SH-SY5Y (cell line): ENCODE results near the gene RAD9A.

Experiments used
- GATA2 ChIP-seq: IDR thresholded peaks from 2 replicates; pipeline ENCODE4 v1.6.1; 2011; ENCODE audit warnings: mild to moderate bottlenecking, low read depth, low read length
- GATA3 ChIP-seq: IDR thresholded peaks from 2 replicates; pipeline ENCODE4 v1.6.1; 2011; ENCODE audit warnings: low read depth, mild to moderate bottlenecking, low read length, moderate library complexity

DNA sequence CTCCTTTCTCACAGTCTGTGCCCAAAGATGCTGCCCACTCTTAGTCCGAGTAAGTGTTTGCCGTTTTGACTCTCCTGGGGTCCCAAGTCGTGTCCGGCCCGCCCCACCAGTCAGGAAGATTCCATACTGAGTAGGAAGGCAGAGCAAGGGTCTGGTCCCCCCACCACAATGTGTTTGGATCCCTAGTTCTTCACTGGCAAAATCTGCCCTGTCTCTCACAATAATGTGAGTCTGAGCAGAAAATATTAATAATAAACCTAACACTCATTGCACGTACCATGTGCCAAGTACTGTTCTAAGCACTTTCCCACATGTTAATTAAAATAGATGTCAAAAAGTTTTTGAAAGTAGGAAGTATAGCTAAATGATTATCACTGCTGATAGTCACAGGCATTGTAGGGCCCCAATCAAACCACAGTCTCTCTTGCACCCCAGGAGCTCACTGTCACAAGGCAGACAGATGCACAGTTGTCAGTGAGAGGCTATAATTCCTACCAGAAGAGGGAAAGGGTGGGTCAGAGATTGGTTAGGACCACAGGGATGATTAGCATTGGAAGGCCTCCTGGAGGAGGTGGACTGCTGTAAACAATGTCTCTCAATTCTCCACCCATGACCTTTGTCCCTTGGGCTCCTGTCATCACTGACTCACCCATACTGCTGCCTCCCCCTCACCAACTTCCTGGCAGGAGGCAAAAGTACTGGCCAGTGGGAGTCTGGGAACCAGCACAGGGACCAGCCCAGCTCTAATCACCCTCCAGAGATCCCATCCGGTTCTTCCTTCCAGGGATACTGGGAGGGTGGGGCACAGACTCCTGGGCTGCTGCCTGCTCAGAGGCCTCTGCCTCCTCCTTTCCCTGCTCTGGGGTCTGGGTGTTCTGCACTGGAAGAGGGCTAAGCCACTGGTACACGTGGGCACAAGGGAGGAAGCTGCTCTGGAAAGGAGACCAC, 37.4 kb upstream of the RAD9A start:
- no peak for TF ChIP-seq GATA2
- no peak for TF ChIP-seq GATA3
